SK-N-SH (cell line): Measurements from ENCODE around the gene CDH4.

ENCODE experiments used
- EZH2phosphoT487 ChIP-seq: fragments of 200-600 bp; sonication (generic); IDR thresholded peaks from 2 replicates; pipeline ENCODE4 v1.6.1; 2017; ENCODE audit warnings: low read depth, mixed run types, mild to moderate bottlenecking, antibody characterized with exemption, moderate library complexity, borderline replicate concordance
- JUND ChIP-seq: IDR thresholded peaks from 2 replicates; pipeline ENCODE4 v1.4.0; 2012
- MXI1 ChIP-seq: IDR thresholded peaks from 2 replicates; pipeline ENCODE4 v1.6.1; 2012; ENCODE audit warnings: mild to moderate bottlenecking, low read depth, low read length, improper control_type of control experiment
- POLR2AphosphoS5 ChIP-seq: IDR thresholded peaks from 2 replicates; pipeline ENCODE4 v1.6.1; 2012; ENCODE audit warnings: low read depth, low read length
- RXRA ChIP-seq: IDR thresholded peaks from 2 replicates; pipeline ENCODE4 v1.4.0; 2012; ENCODE audit warnings: low read depth, mild to moderate bottlenecking, borderline replicate concordance
- TF ChIP-seq, protein P1 (sequence below): fragments of 200-600 bp; sonication (generic); IDR thresholded peaks from 2 replicates; pipeline ENCODE4 v1.6.1; 2017; ENCODE audit warnings: antibody characterized with exemption, mild to moderate bottlenecking, moderate library complexity
- TF ChIP-seq, protein P2 (sequence below): fragments of 150-350 bp; IDR thresholded peaks from 2 replicates; pipeline ENCODE4 v1.6.1; 2017; ENCODE audit warnings: antibody characterized with exemption, low read length, low read depth, borderline replicate concordance
- TF ChIP-seq, protein P3 (sequence below): IDR thresholded peaks from 2 replicates; pipeline ENCODE4 v1.6.1; 2012; ENCODE audit warnings: mild to moderate bottlenecking, low read depth, low read length, moderate library complexity

DNA sequence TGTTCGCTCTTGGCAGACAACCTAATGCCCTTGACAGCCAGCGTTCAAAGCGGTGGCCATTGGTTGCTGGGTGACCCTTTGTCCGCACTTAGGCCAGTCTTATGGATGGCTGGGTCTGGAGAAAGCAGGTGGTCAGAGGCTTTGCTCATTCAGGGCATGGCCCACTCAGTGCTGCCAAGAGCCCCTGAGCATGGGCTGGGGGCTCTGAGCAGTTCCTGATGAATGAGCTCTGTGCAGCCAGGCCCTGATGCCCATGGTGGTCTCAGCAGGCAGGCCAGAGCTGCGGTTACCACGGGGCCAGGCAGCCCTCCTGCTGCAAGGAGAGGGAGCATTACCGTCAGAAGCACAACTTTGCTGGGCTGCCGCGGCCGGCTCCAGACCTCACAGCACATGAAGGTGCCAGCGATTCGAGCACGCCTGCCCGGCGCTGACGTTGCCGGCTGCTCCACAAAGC is 36.3 kb downstream of the CDH4 start:
- TF ChIP-seq, protein P1, sequence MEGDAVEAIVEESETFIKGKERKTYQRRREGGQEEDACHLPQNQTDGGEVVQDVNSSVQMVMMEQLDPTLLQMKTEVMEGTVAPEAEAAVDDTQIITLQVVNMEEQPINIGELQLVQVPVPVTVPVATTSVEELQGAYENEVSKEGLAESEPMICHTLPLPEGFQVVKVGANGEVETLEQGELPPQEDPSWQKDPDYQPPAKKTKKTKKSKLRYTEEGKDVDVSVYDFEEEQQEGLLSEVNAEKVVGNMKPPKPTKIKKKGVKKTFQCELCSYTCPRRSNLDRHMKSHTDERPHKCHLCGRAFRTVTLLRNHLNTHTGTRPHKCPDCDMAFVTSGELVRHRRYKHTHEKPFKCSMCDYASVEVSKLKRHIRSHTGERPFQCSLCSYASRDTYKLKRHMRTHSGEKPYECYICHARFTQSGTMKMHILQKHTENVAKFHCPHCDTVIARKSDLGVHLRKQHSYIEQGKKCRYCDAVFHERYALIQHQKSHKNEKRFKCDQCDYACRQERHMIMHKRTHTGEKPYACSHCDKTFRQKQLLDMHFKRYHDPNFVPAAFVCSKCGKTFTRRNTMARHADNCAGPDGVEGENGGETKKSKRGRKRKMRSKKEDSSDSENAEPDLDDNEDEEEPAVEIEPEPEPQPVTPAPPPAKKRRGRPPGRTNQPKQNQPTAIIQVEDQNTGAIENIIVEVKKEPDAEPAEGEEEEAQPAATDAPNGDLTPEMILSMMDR, result no peak
- no peak for TF ChIP-seq RXRA
- TF ChIP-seq JUND, result no peak
- TF ChIP-seq, protein P2, sequence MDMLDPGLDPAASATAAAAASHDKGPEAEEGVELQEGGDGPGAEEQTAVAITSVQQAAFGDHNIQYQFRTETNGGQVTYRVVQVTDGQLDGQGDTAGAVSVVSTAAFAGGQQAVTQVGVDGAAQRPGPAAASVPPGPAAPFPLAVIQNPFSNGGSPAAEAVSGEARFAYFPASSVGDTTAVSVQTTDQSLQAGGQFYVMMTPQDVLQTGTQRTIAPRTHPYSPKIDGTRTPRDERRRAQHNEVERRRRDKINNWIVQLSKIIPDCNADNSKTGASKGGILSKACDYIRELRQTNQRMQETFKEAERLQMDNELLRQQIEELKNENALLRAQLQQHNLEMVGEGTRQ, result no peak
- TF ChIP-seq EZH2phosphoT487, result no peak
- TF ChIP-seq, protein P3, sequence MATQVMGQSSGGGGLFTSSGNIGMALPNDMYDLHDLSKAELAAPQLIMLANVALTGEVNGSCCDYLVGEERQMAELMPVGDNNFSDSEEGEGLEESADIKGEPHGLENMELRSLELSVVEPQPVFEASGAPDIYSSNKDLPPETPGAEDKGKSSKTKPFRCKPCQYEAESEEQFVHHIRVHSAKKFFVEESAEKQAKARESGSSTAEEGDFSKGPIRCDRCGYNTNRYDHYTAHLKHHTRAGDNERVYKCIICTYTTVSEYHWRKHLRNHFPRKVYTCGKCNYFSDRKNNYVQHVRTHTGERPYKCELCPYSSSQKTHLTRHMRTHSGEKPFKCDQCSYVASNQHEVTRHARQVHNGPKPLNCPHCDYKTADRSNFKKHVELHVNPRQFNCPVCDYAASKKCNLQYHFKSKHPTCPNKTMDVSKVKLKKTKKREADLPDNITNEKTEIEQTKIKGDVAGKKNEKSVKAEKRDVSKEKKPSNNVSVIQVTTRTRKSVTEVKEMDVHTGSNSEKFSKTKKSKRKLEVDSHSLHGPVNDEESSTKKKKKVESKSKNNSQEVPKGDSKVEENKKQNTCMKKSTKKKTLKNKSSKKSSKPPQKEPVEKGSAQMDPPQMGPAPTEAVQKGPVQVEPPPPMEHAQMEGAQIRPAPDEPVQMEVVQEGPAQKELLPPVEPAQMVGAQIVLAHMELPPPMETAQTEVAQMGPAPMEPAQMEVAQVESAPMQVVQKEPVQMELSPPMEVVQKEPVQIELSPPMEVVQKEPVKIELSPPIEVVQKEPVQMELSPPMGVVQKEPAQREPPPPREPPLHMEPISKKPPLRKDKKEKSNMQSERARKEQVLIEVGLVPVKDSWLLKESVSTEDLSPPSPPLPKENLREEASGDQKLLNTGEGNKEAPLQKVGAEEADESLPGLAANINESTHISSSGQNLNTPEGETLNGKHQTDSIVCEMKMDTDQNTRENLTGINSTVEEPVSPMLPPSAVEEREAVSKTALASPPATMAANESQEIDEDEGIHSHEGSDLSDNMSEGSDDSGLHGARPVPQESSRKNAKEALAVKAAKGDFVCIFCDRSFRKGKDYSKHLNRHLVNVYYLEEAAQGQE, result no peak
- no peak for TF ChIP-seq POLR2AphosphoS5
- TF ChIP-seq MXI1, result no peak
